HK-2 (cell line): ENCODE results near the gene SHANK3.
A peak's percentile ranks its signal among the peaks of the same experiment; 100 is the strongest.
"Not testable (repeated sequence)": the region's sequence is repeated elsewhere in the genome, so short reads cannot be mapped to it uniquely, and the experiment has no call there.

ENCODE experiments used
- DNase-seq: peaks from one replicate; pipeline ENCODE4 v3.0.0-alpha.2; 2018; ENCODE audit not compliant: unreplicated experiment

SHANK3 gene

GRCh38 chr22:50672471-50673230, at the start of gene SHANK3:
TSS of gene SHANK3 (plus strand) at chr22:50672823.
- DNase-seq, result no peak

GRCh38 chr22:50624347-50625130, 48.1 kb upstream of the SHANK3 start:
- no peak for DNase-seq

- no peak for DNase-seq
Observed at GRCh38 chr22:50625131-50625567, 47.5 kb upstream of the SHANK3 start.

- no peak for DNase-seq
Observed at GRCh38 chr22:50625568-50626313, 46.9 kb upstream of the SHANK3 start.

- DNase-seq, result no peak
Observed at GRCh38 chr22:50626314-50626849, 46.2 kb upstream of the SHANK3 start.

GRCh38 chr22:50626850-50627641, 45.6 kb upstream of the SHANK3 start:
- DNase-seq, result no peak

GRCh38 chr22:50627642-50628542, 44.7 kb upstream of the SHANK3 start, which contains the start of gene ARSA:
TSS of gene ARSA (minus strand) at chr22:50628152. CDS start at chr22:50627779, 373 bp downstream.
- peak; percentile 85 for DNase-seq

- no peak for DNase-seq
Observed at GRCh38 chr22:50628543-50629134, 44.0 kb upstream of the SHANK3 start.

- DNase-seq, result no peak
Observed at GRCh38 chr22:50630376-50630775, 42.2 kb upstream of the SHANK3 start.

- DNase-seq, result no peak
Observed at GRCh38 chr22:50633086-50633485, 39.5 kb upstream of the SHANK3 start.

GRCh38 chr22:50633771-50634170, 38.9 kb upstream of the SHANK3 start:
- no peak for DNase-seq

- DNase-seq, result no peak
Observed at GRCh38 chr22:50635591-50635990, 37.0 kb upstream of the SHANK3 start.

- DNase-seq, result not testable (repeated sequence)
Observed at GRCh38 chr22:50640296-50640695, 32.3 kb upstream of the SHANK3 start.

- no peak for DNase-seq
Observed at GRCh38 chr22:50640857-50641647, 31.6 kb upstream of the SHANK3 start.

- no peak for DNase-seq
Observed at GRCh38 chr22:50641696-50642607, 30.7 kb upstream of the SHANK3 start.

GRCh38 chr22:50643021-50643820, 29.4 kb upstream of the SHANK3 start:
- DNase-seq, result not testable (repeated sequence)

GRCh38 chr22:50643821-50644101, 28.9 kb upstream of the SHANK3 start:
- not testable (repeated sequence) for DNase-seq
